K562 (cell line): ENCODE measurements around the gene HPS1. TPM values are rescaled to one million over a fixed set of nuclear protein-coding genes. Genes with fewer than 3 reads are reported as not detected.
A peak's percentile ranks its signal among the peaks of the same experiment; 100 is the strongest.

Experiments used
- ATAC-seq: fragments of 200-7000 bp; cut with Tn5 transposase; 3 replicates; pipeline ENCODE4 v1.9.1; 2020; ENCODE audit warnings: moderate library complexity
- BruUV-seq: library from RNA; stranded (reverse); fragments of 400-500 nt; replicated peaks from 2 replicates; lab custom pipeline; 2021; lab: Mats Ljungman, UMichigan
- CTCF ChIA-PET: fragments of 300-600 bp; formaldehyde crosslinking; extraction: SDS; loops from one replicate; lab custom pipeline; 2021; ENCODE audit warnings: low intra/inter-chr PET ratio; lab: Yijun Ruan, JAX
- POLR2A ChIA-PET: fragments of 300-600, 350-650 bp; sonication (Branson Sonifier 250); formaldehyde crosslinking; extraction: SDS; loops from one replicate; lab custom pipeline; 2021; ENCODE audit warnings: antibody characterized with exemption, inconsistent platforms; lab: Yijun Ruan, JAX
- DNase-seq, 4 experiments: peaks; one replicate each; pipeline versions ENCODE4 v3.0.0 to v3.0.0-alpha.2; 2011 to 2018; ENCODE audit warnings: low spot score in 3 of 4, mixed read lengths in 3 of 4; ENCODE audit errors: extremely low read depth in 1 of 4
- FAIRE-seq: peaks from 2 replicates; lab custom pipeline; 2011; peaks lifted over from hg19 to GRCh38; lab: Jason Lieb, UNC
- H2AFZ ChIP-seq: 2 replicates; pipeline ENCODE4 v1.6.0; 2011; ENCODE audit warnings: low read depth, low read length, control low read depth, inconsistent platforms
- H3K27ac ChIP-seq: fragments of 200-600 bp; 3 replicates; pipeline ENCODE4 v1.8.0; 2011; ENCODE audit warnings: low read depth, mild to moderate bottlenecking, control low read depth, inconsistent platforms, low read length, moderate library complexity, mixed read lengths; ENCODE audit errors: extremely low read depth
- H3K27me3 ChIP-seq, 2 experiments: fragments of 300-600 bp in 1 of 2; 2 replicates in 1 of 2; 3 replicates in 1 of 2; pipeline versions ENCODE4 v1.6.0 to v1.8.0; 2011; ENCODE audit warnings: inconsistent platforms in 2 of 2, low read length in 2 of 2, mild to moderate bottlenecking in 1 of 2, mixed read lengths in 1 of 2, moderate library complexity in 1 of 2; ENCODE audit not compliant: control insufficient read depth in 2 of 2, insufficient read depth in 2 of 2
- H3K36me3 ChIP-seq: fragments of 300-600 bp; 3 replicates; pipeline ENCODE4 v1.8.0; 2011; ENCODE audit warnings: mild to moderate bottlenecking, low read length, inconsistent platforms; ENCODE audit not compliant: control insufficient read depth, insufficient read depth
- H3K4me1 ChIP-seq, 2 experiments: fragments of 200-600 bp in 1 of 2; replicated peaks in 1 of 2; 2 replicates in 1 of 2; 3 replicates in 1 of 2; pipeline versions ENCODE4 v1.5.1 to v1.8.0; 2011; ENCODE audit warnings: inconsistent platforms in 2 of 2, low read length in 2 of 2, mild to moderate bottlenecking in 1 of 2, mixed read lengths in 1 of 2, moderate library complexity in 1 of 2; ENCODE audit not compliant: control insufficient read depth in 2 of 2, insufficient read depth in 2 of 2
- H3K4me2 ChIP-seq: 2 replicates; pipeline ENCODE4 v1.6.1; 2011; ENCODE audit warnings: low read length, control low read depth, inconsistent platforms, mixed read lengths; ENCODE audit not compliant: insufficient read depth
- H3K4me3 ChIP-seq: fragments of 200-600 bp; sonication (generic), shearing (Covaris generic); 2 replicates; pipeline ENCODE4 v1.5.1; 2016; ENCODE audit warnings: control low read depth, inconsistent platforms
- H3K79me2 ChIP-seq: fragments of 200-600 bp; 3 replicates; pipeline ENCODE4 v1.8.0; 2011; ENCODE audit warnings: low read length, inconsistent platforms; ENCODE audit not compliant: control insufficient read depth, insufficient read depth
- H3K9ac ChIP-seq, 2 experiments: 2 replicates each; pipeline versions ENCODE4 v1.6.0 to v1.6.1; 2011; ENCODE audit warnings: low read depth in 2 of 2, low read length in 2 of 2, control low read depth in 1 of 2, inconsistent platforms in 1 of 2, mild to moderate bottlenecking in 1 of 2, mixed read lengths in 1 of 2; ENCODE audit not compliant: insufficient read depth in 1 of 2
- H3K9me1 ChIP-seq: one replicate; pipeline ENCODE4 v1.6.0; 2011; ENCODE audit warnings: inconsistent platforms, mild to moderate bottlenecking, low read length, moderate library complexity; ENCODE audit not compliant: control insufficient read depth, insufficient read depth
- H3K9me3 ChIP-seq: replicated peaks from 2 replicates; pipeline ENCODE4 v1.5.1; 2011; ENCODE audit warnings: low read depth, low read length, inconsistent platforms; ENCODE audit not compliant: control insufficient read depth, insufficient read depth
- H4K20me1 ChIP-seq: replicated peaks from 2 replicates; pipeline ENCODE4 v1.6.1; 2011; ENCODE audit warnings: low read length, inconsistent platforms, mixed read lengths; ENCODE audit not compliant: control insufficient read depth, insufficient read depth
- BCOR ChIP-seq: fragments of 450-650 bp; IDR thresholded peaks from 2 replicates; pipeline ENCODE4 v1.6.1; 2016
- GTF2A2 ChIP-seq: IDR thresholded peaks from 2 replicates; pipeline ENCODE4 v1.6.1; 2016; ENCODE audit warnings: mild to moderate bottlenecking, missing genetic modification characterization, missing compliant biosample characterization
- KDM1A ChIP-seq, 2 experiments: fragments of 450-650 bp; IDR thresholded peaks; 2 replicates each; pipeline ENCODE4 v1.6.1; 2016; ENCODE audit warnings: mild to moderate bottlenecking in 2 of 2
- RBM25 ChIP-seq: fragments of 200-400 bp; formaldehyde crosslinking; IDR thresholded peaks from 2 replicates; pipeline ENCODE4 v1.6.1; 2018; ENCODE audit warnings: low read length, low read depth, moderate library complexity; ENCODE audit not compliant: severe bottlenecking
- SRSF7 ChIP-seq: fragments of 200-400 bp; formaldehyde crosslinking; optimal IDR thresholded peaks from 2 replicates; pipeline ENCODE3; 2017; ENCODE audit warnings: mild to moderate bottlenecking, low read depth, low read length
- TAF7 ChIP-seq: fragments of 450-650 bp; IDR thresholded peaks from 2 replicates; pipeline ENCODE4 v1.6.1; 2016; ENCODE audit warnings: missing genetic modification characterization, missing compliant biosample characterization
- WGBS: fragments of 100-300 bp; shearing (Covaris generic); methylation state at CpG from one replicate; pipeline ENCODE4 v1.1.6; 2016; ENCODE audit warnings: low coverage, mixed read lengths; ENCODE audit not compliant: insufficient coverage; ENCODE audit errors: missing lambda C conversion rate; 5-methylcytosine and 5-hydroxymethylcytosine counted together
- in situ Hi-C: fragments of 300-500 bp; cut with MboI; formaldehyde crosslinking; loops from 4 replicates; pipeline ENCODE4 v1.15.0; 2018; ENCODE audit warnings: inconsistent platforms, mixed read lengths
- intact Hi-C: fragments of 100-400 bp; cut with micrococcal nuclease; formaldehyde crosslinking; loops from 2 replicates; pipeline ENCODE4 v1.14.2; 2022
- polyA plus RNA-seq, 8 experiments: library from polyadenylated mRNA; depleted of rRNA in 4 of 8; stranded (reverse) in 5 of 8; unstranded in 3 of 8; fragments of >200 nt; fragmentation: Nextera tagmentation in 2 of 8; fragmentation: Illumina TruSeq in 1 of 8; extraction: Ambion mirVana in 2 of 8; extraction: Trizol in 1 of 8; gene quantifications; 2 replicates each; pipeline versions ENCODE4 v1.2.1 to v1.2.3, GENCODE V29; 2011 to 2014; ENCODE audit warnings: inconsistent platforms in 1 of 8, missing spikeins in 1 of 8
- total RNA-seq, 7 experiments: library from RNA; depleted of rRNA in 6 of 7; stranded (reverse); fragments of >200 nt in 6 of 7; fragmentation: Illumina TruSeq in 2 of 7; extraction: Trizol in 2 of 7; gene quantifications; 2 replicates each; pipeline versions ENCODE4 v1.2.1 to v1.2.3, GENCODE V29; 2011 to 2021; ENCODE audit warnings: low replicate concordance in 1 of 7
- TF ChIP-seq, protein P1 (sequence below): fragments of 450-650 bp; IDR thresholded peaks from 2 replicates; pipeline ENCODE4 v1.6.1; 2016

Gene HPS1
- total and polyA plus RNA-seq, 9 of the 15 experiments (the other 6 are each of a cell fraction or from before 2014, with no cell fraction given), result 18.1 to 43.6 (median 26.3) TPM

- in situ Hi-C loops (no loop called here), intact Hi-C loops (no loop called here)
- no TSS peak for BruUV-seq
- DNase-seq, result no peak
- H3K4me2 ChIP-seq, result no peak overlapping the region
- 2% methylated on average over 4 of the region's 4 CpGs for WGBS
- no peak for ATAC-seq
- CTCF ChIA-PET, result no interaction called here
- H3K9me1 ChIP-seq, result no peaks in the 10 kb centered on the region
- H3K9ac ChIP-seq, result no peak overlapping the region
- H3K36me3 ChIP-seq, result no peaks in the 10 kb centered on the region
- peaks cover 2 to 5% of the 10 kb centered on the region in 2 experiments; a peak in 3 of 5 replicates for H3K4me1 ChIP-seq
- no peak overlapping the region for H3K4me3 ChIP-seq
- H3K79me2 ChIP-seq, result no peaks in the 10 kb centered on the region
- FAIRE-seq, result no peak
- H3K27ac ChIP-seq, result no peak overlapping the region
- no peak for TF ChIP-seq SRSF7
- TF ChIP-seq GTF2A2, result no peak
- TF ChIP-seq BCOR, result peak; percentile 71
- TF ChIP-seq, protein P1, sequence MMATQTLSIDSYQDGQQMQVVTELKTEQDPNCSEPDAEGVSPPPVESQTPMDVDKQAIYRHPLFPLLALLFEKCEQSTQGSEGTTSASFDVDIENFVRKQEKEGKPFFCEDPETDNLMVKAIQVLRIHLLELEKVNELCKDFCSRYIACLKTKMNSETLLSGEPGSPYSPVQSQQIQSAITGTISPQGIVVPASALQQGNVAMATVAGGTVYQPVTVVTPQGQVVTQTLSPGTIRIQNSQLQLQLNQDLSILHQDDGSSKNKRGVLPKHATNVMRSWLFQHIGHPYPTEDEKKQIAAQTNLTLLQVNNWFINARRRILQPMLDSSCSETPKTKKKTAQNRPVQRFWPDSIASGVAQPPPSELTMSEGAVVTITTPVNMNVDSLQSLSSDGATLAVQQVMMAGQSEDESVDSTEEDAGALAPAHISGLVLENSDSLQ, result peak; percentile 58; the same call in 1 of the 2 replicates
- TF ChIP-seq TAF7 (tag), result no peak
- TF ChIP-seq RBM25, result peak; percentile 96
- TF ChIP-seq KDM1A (IDR thresholded peaks at IDR 0.05), result peak in 1 of 2 experiments; percentile 50; a peak in 2 of 4 replicates
- POLR2A ChIA-PET, result interaction anchor here (0.7 kb wide), 1 partner anchor 14 kb away, joined by 3 read pairs; no protein-coding TSS in a partner anchor
- H3K27me3 ChIP-seq, result no peaks in the 10 kb centered on the region; a peak in 1 of 5 replicates
- no peaks in the 10 kb centered on the region for H4K20me1 ChIP-seq
- H3K9me3 ChIP-seq, result no peaks in the 10 kb centered on the region
- no peak overlapping the region for H2AFZ ChIP-seq
Observed at GRCh38 chr10:98408799-98409198, 37.9 kb downstream of the HPS1 start.
